Prostate gland (tissue), 2 donors: Measurements from ENCODE around the gene LHFPL3. TPM values are rescaled to one million over a fixed set of nuclear protein-coding genes. Genes with fewer than 3 reads are reported as not detected.

Experiments used
- DNase-seq: peaks from one replicate; pipeline ENCODE4 v3.0.0-alpha.2; 2019; ENCODE audit warnings: low spot score
- H3K27ac ChIP-seq, 2 donors: fragments of 200-600 bp; sonication (generic); 2 replicates each; pipeline ENCODE4 v1.5.1; 2017 to 2019
- H3K27me3 ChIP-seq: fragments of 200-600 bp; sonication (generic); replicated peaks from 2 replicates; pipeline ENCODE4 v1.5.1; 2019; ENCODE audit not compliant: insufficient read depth
- H3K36me3 ChIP-seq, 2 donors: fragments of 200-600 bp; sonication (generic); 1 replicate in 1 of 2; 2 replicates in 1 of 2; pipeline versions ENCODE4 v1.5.1 to v1.8.1; 2017 to 2019
- H3K4me1 ChIP-seq: fragments of 200-600 bp; sonication (generic); replicated peaks from 2 replicates; pipeline ENCODE4 v1.5.1; 2019
- H3K4me3 ChIP-seq, 2 donors: fragments of 200-600 bp; sonication (generic); 2 replicates each; pipeline ENCODE4 v1.5.1; 2017 to 2019
- H3K9me3 ChIP-seq: fragments of 200-600 bp; sonication (generic); 2 replicates; pipeline ENCODE4 v1.5.1; 2017
- POLR2A ChIP-seq: fragments of 450-650 bp; IDR thresholded peaks from one replicate; pipeline ENCODE4 v1.6.1; 2016; ENCODE audit warnings: antibody characterized with exemption, mild to moderate bottlenecking
- POLR2AphosphoS5 ChIP-seq: sonication (generic); formaldehyde crosslinking; IDR thresholded peaks from one replicate; pipeline ENCODE4 v1.6.1; 2017; ENCODE audit warnings: antibody characterized with exemption
- WGBS: methylation state at CpG from one replicate; pipeline ENCODE4 v1.1.5; 2018; 5-methylcytosine and 5-hydroxymethylcytosine counted together
- intact Hi-C: fragments of 100-400 bp; cut with DNase I; formaldehyde crosslinking; loops from one replicate; pipeline ENCODE4 v1.14.2; 2022
- total RNA-seq, 2 donors: library from RNA; depleted of rRNA; stranded (reverse); fragments of >200 nt; gene quantifications; one replicate each; pipeline ENCODE4 v1.1.0, GENCODE V29; 2016
- TF ChIP-seq, protein P1 (sequence below), 4 experiments: fragments of 200-600 bp in 2 of 4; fragments of 450-650 bp in 2 of 4; sonication (generic) in 2 of 4; IDR thresholded peaks; 1 replicate in 3 of 4; 2 replicates in 1 of 4; pipeline ENCODE4 v1.5.1; 2016 to 2019; ENCODE audit warnings: antibody characterized with exemption in 4 of 4, mild to moderate bottlenecking in 2 of 4, moderate library complexity in 2 of 4

LHFPL3 gene
- total RNA-seq, 2 donors from 2014 or later = 0.14 TPM; not detected in 1

DNA sequence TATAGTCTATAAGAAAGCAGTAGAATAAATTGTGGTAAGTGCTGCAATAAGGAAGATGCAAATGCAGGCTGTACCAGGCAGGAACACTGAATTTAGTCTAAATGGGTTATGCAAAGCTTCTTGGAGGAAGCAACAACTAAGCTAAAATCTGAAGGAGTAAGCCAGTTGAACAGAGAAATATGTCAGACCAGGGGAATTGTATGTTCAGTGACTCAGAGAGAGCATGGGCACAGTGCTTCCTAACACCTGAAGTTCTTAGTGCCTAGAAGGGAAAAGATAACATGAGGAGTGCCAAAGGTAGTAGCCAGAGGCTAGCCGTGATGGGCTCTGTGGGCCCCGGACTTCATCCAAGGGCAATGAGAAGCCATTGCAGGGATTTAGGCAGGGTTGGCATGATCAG is 481.5 kb downstream of the LHFPL3 start:
- TF ChIP-seq POLR2A (no peak), POLR2AphosphoS5 (no peak)
- TF ChIP-seq, protein P1, sequence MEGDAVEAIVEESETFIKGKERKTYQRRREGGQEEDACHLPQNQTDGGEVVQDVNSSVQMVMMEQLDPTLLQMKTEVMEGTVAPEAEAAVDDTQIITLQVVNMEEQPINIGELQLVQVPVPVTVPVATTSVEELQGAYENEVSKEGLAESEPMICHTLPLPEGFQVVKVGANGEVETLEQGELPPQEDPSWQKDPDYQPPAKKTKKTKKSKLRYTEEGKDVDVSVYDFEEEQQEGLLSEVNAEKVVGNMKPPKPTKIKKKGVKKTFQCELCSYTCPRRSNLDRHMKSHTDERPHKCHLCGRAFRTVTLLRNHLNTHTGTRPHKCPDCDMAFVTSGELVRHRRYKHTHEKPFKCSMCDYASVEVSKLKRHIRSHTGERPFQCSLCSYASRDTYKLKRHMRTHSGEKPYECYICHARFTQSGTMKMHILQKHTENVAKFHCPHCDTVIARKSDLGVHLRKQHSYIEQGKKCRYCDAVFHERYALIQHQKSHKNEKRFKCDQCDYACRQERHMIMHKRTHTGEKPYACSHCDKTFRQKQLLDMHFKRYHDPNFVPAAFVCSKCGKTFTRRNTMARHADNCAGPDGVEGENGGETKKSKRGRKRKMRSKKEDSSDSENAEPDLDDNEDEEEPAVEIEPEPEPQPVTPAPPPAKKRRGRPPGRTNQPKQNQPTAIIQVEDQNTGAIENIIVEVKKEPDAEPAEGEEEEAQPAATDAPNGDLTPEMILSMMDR (IDR thresholded peaks at IDR 0.05) = no peak
- no peak for DNase-seq

DNA sequence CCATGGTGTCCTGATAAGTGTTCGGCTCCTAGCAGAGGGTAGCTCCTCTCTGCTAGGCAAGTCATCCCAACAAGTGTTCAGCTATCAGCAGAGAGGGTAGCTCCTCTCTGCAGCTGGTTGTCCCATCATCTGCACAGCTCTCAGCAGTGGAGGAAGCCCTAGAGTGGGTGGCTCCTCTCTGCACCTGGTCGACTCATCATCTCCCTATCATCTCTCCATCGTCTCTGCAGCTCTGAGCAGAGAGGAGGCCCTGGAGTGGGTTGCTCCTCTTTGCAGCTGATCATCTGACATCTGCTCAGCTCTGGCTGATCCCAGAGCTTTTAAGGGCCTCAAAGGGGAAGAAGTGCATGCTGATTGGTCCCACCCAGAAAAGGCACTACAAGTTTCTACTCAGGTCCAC is 485.7 kb downstream of the LHFPL3 start:
- intact Hi-C loops = no loop called here
- Histone ChIP-seq H3K36me3 (no peaks in the 10 kb centered on the region), H3K27me3 (no peaks in the 10 kb centered on the region), H3K4me3 (no peak overlapping the region), H3K9me3 (no peaks in the 10 kb centered on the region), H3K27ac (no peak overlapping the region), H3K4me1 (no peaks in the 10 kb centered on the region)
- WGBS = 83% methylated on average over 3 of the region's 3 CpGs
- DNase-seq = no peak
- TF ChIP-seq POLR2A (no peak), POLR2AphosphoS5 (no peak)
- TF ChIP-seq, protein P1 (IDR thresholded peaks at IDR 0.05) = no peak

More for the DNA sequence above, 481.5 kb downstream of the LHFPL3 start:
- no peaks in the 10 kb centered on the region for H3K27me3 ChIP-seq
- H3K27ac ChIP-seq = no peak overlapping the region
- intact Hi-C loops = no loop called here
- H3K36me3 ChIP-seq = no peaks in the 10 kb centered on the region
- H3K9me3 ChIP-seq = no peaks in the 10 kb centered on the region
- 97% methylated on average over 2 of the region's 2 CpGs for WGBS
- H3K4me1 ChIP-seq = no peaks in the 10 kb centered on the region
- no peak overlapping the region for H3K4me3 ChIP-seq

DNA sequence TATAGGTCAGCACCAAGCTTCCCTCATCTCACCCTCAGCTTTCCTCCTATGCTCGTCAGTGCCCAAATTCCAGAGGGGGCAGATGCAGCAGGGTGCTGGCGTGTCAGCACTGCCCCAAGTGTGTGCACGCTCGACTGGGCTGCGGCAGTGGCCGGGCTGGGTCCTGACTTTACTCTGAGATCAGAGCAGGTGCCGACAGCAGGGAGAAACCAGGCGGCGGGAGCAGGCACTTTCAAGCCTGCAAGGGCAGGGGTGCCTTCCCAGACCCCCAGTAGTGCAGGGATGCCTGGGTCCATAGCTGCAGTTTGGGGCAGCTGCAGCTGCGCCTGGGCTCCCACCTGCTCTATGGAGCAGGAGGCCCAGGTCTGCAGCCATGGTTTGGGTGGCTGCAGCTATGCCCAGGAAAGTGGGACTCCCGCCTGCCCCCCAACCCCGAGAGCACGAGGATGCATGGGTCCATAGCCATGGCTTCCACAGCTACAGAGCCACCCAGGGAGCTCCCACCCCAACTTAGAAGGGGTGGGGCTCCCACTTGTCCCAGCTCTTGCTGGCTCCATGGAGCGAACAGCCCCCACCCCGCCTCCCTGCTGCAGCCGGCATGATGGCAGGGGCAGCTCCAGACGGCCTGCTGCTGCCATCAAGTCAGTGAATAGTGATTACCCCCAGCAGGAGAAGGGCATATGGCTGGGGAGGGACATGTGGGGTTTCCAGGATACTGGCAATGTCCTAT is 486.4 kb downstream of the LHFPL3 start:
- Histone ChIP-seq H3K27ac (no peak overlapping the region), H3K36me3 (no peaks in the 10 kb centered on the region), H3K4me3 (no peak overlapping the region), H3K9me3 (no peaks in the 10 kb centered on the region), H3K4me1 (no peaks in the 10 kb centered on the region), H3K27me3 (no peaks in the 10 kb centered on the region)
- DNase-seq = no peak
- intact Hi-C loops = no loop called here
- TF ChIP-seq POLR2A = no peak
- TF ChIP-seq POLR2AphosphoS5 = no peak
- TF ChIP-seq, protein P1 (IDR thresholded peaks at IDR 0.05) = no peak
- 91% methylated on average over 15 of the region's 17 CpGs for WGBS

- Histone ChIP-seq H3K27me3 (no peaks in the 10 kb centered on the region), H3K4me3 (no peak overlapping the region), H3K36me3 (no peaks in the 10 kb centered on the region), H3K27ac (no peak overlapping the region), H3K4me1 (no peaks in the 10 kb centered on the region), H3K9me3 (no peaks in the 10 kb centered on the region)
- intact Hi-C loops = no loop called here
- TF ChIP-seq POLR2A = no peak
- TF ChIP-seq, protein P1 (IDR thresholded peaks at IDR 0.05) = no peak
- TF ChIP-seq POLR2AphosphoS5 = no peak
- no peak for DNase-seq
- 42% methylated on average over 2 of the region's 2 CpGs for WGBS
Measured at GRCh38 chr7:104816537-104816936, 488.1 kb downstream of the LHFPL3 start.
